GM18505 (cell line): ENCODE data around the gene VDAC1.
A peak's percentile ranks its signal among the peaks of the same experiment; 100 is the strongest.

Source experiments
- ATAC-seq: cut with Tn5 transposase; IDR thresholded peaks from one replicate; pipeline ENCODE4 v1.9.1; 2021; ENCODE audit not compliant: unreplicated experiment
- POLR2A ChIP-seq: IDR thresholded peaks from 4 replicates; pipeline ENCODE4 v1.6.1; 2011; ENCODE audit warnings: borderline replicate concordance; ENCODE audit not compliant: insufficient read depth, insufficient read length; ENCODE audit errors: extremely low read depth

Gene VDAC1

GRCh38 chr5:133933169-133933509 is 71.6 kb downstream of the VDAC1 start:
- no peak for ATAC-seq
- no peak for TF ChIP-seq POLR2A

GRCh38 chr5:133932441-133933168 is 72.2 kb downstream of the VDAC1 start:
- no peak for ATAC-seq
- TF ChIP-seq POLR2A = no peak

- no peak for ATAC-seq
- TF ChIP-seq POLR2A = no peak
Observed at GRCh38 chr5:133931546-133931945, 73.2 kb downstream of the VDAC1 start.

- ATAC-seq = no peak
- no peak for TF ChIP-seq POLR2A
Observed at GRCh38 chr5:133930813-133931090, 74.0 kb downstream of the VDAC1 start.

GRCh38 chr5:133930061-133930812 is 74.5 kb downstream of the VDAC1 start:
- peak; percentile 52 for TF ChIP-seq POLR2A
- no peak for ATAC-seq

GRCh38 chr5:133928587-133929393 is 76.0 kb downstream of the VDAC1 start:
- TF ChIP-seq POLR2A = peak; percentile 1
- ATAC-seq = no peak

- ATAC-seq = no peak
- no peak for TF ChIP-seq POLR2A
Observed at GRCh38 chr5:133927300-133928180, 77.2 kb downstream of the VDAC1 start.

GRCh38 chr5:133926489-133927299 is 78.1 kb downstream of the VDAC1 start:
- ATAC-seq = no peak
- no peak for TF ChIP-seq POLR2A

- ATAC-seq = no peak
- TF ChIP-seq POLR2A = no peak
Observed at GRCh38 chr5:133925866-133926488, 78.8 kb downstream of the VDAC1 start.

- TF ChIP-seq POLR2A = no peak
- no peak for ATAC-seq
Observed at GRCh38 chr5:133925269-133925668, 79.5 kb downstream of the VDAC1 start.

GRCh38 chr5:133924221-133924920 is 80.4 kb downstream of the VDAC1 start:
- ATAC-seq = no peak
- TF ChIP-seq POLR2A = no peak
